ENCODE data around the gene FHIT.

The FHIT gene

DNA sequence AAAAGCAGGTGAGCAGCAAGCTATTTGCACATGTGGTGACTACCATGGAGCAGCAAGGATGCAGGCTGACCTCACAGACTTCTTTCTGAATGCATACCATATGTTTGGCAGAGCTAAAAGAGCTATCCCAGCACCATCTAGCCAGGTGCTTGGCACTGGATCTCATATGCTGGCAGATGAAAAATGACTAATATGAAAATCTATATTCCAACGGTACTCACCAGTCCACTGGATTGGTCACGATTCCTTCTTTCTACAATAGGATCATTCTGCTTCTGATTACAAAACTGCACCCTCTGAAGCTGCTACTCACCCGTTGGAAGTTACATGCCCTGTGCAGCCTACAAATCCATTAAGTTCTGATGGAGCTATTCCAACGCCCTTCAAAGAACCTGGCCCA lies 1487.1 kb downstream of the FHIT start:
- no peak for DNase-seq (ENCODE audit: low spot score)

DNA sequence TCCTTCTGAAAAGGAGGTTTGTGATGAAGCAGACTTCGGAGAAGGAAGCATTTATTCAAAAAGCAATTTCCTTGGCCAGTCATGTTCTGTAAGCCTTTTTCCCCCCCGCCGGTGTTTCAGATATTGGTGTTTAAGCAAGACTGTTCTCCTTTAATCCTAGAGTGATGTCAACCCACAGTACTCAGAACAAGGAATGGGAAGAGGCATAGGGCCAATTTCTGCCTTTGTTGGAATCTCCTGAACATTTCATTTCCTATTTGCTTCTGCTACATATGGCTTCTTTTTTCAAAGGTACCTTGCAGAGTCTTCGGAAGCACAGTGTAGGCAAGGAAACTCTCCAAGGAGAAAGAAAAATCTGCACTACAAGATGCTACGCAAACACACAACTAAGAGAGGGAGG lies 1488.3 kb downstream of the FHIT start:
- no peak for DNase-seq (ENCODE audit: low spot score)

DNA sequence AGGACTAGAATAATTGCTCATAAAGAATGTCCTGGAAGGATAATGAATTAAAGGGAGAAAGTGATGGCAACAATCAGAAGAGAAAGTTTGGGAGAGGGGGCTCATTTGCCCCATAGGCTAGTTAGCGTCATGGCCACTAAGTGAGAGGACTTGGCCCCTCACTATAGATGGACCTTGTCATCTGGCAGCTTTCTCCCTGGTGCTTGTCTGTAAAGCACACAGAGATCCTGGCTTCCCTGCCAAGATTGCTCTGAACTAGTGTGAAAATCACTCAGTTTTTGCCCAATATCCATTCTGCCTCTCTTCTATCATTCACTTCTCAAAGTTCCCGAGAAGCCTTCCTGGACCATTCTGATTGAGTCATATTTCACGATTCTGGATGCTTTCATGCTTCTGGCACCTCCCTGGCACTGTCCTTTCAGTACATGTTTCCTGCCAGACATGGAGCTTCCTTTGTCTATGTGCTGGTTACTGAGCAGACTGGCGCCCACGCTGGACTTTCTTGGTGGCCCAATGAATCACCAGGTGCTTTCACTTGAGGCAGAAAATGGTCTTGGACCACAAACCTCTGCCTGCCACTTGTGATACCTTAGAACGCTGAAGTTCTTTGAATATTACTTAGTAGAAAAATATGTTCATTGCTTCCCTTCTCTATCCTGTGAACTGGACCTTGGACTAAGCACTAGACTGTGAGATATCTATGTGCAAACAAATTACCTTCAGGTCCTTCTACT lies 1491.8 kb downstream of the FHIT start:
- DNase-seq (ENCODE audit: low spot score): peak; percentile 37

DNA sequence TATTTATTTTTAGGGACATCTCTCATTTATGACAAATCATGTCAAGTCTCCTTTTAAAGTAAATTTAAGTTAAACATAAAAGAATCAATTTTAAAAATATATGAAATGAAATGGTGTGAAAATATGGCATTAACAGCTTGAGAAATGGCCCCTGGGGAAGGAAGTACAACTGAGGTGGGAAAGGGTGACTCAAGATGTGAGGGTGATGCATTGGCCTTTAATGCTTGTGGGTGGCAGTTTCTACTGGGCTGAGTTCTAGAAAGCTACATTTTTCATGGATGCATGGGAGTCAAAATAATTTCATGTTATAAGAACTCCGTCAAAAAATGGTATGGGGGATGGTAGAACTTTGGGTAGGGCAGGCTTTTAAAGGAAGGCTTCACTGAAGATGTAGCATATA lies 1492.6 kb downstream of the FHIT start:
- no peak for DNase-seq (ENCODE audit: low spot score)

DNA sequence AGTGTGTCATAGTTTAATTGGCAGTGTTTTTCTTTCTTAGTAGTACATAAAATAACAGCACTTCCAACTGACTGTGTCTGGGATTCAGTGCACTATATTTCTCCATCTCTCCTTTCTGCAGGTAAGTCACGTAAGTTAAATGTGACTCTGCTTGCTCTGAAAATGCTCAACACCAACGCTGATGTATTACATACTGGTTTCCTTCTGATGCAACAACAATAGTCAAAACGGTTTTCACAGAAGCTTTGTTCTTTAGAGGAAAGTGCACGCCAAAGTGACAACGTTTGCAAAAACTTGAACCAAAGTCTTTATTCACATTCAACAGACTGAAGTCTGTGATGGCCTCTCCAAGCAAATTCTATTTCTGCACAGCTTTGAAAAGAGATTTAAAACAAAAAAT lies 1494.3 kb downstream of the FHIT start:
- DNase-seq (ENCODE audit: low spot score): no peak

DNA sequence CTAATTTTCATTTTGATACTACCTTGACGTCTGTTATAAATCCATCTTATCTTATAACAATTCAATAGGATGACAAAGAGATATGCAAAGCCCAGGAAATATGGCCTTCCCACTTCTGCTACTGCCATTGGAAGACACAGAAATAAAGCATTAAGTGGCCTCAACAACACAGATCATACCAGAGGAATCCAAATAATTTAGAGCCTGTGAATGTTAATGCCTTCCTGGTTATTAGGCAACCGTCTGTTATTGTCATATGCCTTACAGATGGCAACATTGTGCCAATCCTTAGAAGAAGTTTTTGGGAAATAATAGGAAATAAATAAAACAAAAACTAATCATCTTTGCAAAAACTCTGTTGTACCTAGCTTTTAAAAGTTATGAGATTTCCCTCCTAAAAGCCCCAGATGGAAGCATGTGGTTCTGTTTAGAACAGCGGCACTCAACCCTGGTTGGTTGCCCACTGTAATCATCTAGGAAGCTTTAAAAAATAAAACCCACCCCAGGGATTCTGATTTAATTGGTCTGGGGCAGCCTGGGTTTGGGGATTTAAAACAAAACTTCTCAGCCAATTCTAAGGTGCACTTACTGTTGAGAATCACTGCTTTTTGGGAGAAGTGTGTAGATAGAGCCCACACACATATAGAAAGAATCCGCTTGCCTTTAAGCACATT lies 1496.7 kb downstream of the FHIT start:
- no peak for DNase-seq (ENCODE audit: low spot score)

DNA sequence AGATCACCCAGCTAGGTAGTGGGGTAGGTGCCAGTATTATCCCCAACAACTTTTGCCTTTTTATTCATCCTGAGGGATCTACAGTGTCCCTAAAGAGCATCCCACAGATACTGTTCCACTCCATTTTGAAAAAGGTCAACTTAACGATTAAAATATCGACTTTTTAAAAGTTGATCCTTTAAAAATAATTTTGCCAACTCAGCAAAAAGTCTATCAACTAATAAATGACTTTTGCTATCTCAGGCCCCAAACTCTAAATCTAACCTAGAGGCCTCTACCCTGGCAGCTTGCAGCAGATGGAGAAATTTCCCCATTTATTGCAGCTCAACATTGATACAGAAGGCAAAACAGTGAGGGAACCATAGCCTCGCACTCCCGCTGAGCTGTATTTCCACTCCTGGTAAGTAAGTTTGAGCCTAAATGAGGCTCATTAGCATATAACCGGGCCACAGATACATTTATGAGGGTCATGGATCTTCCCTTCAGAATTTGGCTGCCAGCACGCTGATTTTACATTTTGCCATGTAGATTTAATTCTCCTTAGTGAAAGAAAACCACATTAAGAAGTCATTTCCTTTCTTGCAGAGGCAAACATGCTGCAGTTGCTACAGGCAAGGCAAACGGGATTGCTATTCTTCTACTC lies 1497.3 kb downstream of the FHIT start:
- DNase-seq (ENCODE audit: low spot score): no peak

DNA sequence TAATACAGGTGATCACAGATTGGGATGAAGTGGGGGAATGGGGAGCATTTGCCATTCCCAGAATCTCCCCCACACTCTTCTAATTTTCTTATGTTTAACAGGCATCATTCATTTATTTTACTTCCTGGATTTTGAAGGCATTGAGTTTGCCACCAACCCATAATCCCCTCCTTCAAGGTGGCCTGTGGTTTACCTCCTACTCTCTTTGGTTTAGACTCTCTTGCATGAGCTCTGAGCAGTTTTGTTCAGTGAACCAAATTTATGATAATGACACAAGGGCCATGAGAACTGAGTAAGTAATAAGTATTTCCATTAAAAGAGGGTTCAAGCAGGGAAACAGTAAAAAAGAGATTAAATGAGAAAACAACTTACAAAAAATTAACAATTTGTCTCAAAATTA lies 1498.3 kb downstream of the FHIT start:
- DNase-seq (ENCODE audit: low spot score): no peak

DNA sequence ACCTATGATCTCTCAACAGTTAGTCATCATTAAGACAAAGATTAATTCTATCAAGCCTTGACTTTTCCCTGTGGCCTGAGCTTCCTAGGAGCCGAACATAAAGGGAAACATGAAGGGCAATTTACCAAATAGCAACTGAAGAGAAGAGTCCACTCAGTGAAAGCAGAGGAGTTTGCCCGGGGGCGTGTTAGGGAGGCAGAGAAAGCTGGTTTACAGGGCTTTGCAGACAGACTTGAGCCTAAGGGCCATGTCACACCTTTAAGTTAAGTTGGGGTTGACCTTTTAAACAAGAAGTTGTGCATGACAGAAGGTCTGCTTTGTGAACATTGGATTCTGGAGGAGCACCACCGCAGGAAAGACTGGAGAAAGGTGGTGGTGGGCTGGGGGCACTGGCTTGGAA lies 1499.6 kb downstream of the FHIT start:
- no peak for DNase-seq (ENCODE audit: low spot score)

DNA sequence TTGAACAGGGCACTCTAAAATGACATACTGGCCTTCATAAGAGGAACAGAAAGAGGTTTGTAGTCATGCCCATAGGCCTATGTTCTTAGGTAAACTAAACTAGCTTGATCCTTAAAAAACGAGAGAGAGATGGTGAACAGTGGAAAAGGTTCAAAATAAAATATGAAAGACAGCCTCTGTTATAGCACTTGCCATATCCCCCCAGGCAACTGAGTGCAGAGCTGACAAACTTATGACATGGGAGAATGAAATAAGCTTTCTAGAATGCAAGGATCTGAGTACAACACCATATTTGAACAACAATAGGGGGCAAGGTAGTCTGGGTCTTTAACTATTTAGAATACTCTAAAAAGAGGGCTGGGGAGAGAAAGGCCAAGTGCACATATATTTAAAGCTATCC lies 1500.9 kb downstream of the FHIT start:
- no peak for DNase-seq (ENCODE audit: low spot score)

DNA sequence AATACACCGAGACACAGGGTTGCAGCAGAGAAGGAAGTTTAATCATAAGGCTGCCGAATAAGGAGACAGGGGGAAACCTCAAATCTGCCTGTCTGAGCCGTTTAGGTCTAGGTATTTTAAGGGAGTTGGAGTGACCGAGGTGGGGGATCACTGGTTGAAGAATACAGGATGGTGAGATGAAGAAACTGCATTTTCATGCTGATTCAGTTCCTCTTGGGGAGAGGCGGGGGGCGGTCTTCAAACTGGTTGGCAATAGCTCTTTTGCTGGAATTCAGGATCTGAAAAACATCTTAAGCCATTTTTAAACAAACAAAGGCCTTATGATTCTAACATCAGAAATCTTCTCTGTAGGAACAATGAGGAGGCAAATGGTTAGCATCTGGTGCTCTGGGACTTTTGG lies 1502.0 kb downstream of the FHIT start:
- no peak for DNase-seq (ENCODE audit: low spot score)

DNA sequence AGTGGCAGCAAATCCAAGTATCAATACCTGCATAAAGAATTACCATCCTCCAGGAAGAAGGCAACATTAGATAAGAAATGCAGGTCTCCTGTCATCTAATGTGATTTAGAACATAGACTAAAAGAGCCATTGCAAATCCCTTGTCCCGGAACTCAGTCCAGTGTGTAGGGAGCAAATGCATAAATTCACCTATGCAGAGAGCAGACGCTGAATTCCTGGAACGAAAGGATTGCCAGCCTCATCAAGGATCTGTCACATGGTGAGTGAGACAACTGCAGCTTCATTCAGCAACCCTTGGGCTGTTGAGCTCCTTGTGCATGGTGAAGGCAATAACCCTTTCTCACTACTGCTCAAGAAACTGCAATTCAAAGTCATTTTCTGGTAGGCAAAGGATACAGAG lies 1504.7 kb downstream of the FHIT start:
- DNase-seq (ENCODE audit: low spot score): no peak

DNA sequence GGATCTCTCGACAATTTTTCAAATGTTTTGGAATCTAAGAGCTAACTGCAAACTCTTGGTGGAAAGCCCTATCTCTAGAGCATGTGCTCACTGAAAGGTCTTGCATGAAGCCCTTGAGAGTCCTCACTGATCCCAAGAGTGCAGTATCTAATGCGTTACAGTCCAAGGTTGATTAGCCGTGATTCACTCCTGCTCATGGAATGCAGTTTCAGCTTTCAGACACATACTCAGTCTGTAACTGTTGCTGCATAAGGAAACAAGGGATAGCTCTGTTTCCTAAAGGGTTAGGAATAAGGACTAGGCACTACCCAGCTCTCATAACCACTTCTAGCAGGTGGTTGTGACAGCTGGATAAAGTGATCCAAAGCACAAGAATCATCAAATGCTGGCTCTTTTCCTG lies 1514.0 kb downstream of the FHIT start:
- DNase-seq (ENCODE audit: low spot score): peak; percentile 43

DNA sequence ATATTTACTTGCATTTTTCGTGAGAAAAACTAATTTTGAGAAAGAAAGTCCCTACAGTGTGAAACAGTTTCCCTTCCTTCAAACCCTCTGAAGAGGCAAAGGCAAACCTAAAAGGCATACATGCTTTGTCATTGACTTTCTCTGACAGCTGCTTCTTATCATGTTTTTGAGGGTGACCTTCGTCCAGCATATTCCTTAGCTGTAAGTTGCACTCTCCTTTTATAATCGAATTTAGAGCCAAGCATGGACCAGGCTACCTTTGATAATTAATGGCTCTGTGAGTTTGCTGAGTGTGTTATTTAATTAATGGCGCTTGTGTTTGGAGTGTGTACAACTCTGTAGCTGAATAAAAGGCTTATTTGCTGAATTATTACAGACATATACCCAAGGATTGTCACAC lies 1517.2 kb downstream of the FHIT start:
- DNase-seq (ENCODE audit: low spot score): no peak

DNA sequence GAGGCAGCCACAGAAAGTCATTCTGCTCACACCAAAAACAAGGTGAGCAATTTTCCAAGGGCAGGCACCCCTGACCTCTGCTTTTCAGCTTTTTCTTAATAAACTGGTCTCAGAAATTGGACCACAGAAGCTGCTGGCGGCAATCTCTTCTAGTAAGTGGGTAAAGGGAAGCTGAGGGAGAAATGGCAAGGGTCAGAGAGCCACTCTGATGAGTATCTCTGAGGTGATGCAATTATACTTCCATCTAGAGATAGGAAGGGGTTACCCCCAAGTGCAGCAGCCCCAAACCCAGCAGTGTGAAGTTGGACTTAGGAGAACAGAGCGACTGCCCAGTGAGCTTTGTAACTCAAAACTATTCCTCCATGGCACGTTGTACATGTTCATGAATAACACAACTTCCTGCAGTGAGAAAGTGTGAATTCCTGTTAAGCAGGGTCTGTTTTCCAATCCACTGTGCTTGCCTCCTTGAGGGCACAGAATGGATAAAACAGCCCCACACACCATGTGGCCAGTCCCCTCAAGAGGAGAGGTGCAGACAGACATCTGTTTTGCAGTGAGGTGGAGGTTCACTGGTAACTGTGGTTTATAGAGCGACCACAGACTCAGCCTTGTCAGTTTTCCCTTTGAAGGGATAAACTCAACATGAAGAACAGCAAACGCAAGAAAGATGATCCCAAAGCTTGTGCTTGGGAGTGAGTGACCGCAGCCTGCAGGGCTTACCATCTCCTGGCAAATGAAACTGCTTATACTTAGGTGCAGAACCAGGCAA lies 1518.0 kb downstream of the FHIT start:
- DNase-seq (ENCODE audit: low spot score): no peak

DNA sequence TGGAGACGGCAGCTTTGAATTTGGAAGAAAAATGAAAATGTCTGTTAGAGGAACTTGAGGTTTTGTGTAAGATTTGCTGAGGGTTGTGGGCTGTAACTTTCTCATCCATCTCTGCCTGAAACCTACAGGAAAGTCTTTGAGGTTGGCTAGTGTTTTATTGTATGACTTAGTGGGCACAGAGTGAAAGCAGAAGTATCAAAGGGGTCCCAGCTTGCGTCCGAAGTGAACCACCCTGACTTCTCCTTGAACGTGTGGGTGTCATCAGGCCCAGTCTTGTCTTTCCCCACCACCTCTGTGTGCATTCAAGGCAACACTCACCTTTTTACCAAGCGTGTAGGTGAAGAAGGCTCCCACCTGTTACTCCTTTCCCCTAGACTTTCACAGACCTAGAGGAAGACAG lies 1519.3 kb downstream of the FHIT start:
- DNase-seq (ENCODE audit: low spot score): no peak

DNA sequence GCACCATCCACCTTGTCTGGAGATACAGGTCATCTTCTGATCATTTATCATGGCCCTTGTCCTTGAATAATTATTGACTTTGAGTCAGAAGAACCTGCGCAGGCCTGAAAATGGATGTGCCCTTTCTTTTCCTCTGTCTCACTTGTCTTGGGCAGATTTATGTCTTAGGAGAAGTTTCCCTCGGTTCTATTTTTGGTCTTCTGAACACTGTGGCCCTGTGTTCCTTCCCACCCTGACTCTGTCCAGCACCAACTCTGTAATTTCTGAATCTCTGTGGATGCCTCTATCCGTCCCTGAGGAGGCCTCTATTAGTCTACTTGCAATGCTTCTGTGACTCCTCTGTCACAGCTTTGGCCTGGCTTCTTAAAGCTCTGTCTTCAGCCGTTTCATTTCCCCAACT lies 1520.7 kb downstream of the FHIT start:
- DNase-seq (ENCODE audit: low spot score): no peak

DNA sequence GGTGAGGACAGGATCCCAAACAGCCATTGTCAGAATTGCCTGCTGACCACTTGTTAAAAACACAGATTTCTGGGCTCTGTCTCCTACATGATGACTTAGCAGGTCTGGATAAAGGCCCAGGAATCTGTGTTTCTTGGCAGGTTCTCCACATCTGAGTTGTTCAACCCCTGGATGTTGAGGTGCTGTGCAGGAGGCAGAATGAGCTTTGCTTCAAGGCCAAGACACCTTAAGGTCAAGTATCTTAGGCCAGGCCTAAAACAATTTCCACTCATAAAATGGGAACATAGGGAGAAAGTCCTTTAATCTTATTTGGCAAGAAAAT lies 1522.7 kb downstream of the FHIT start:
- no peak for DNase-seq (ENCODE audit: low spot score)

DNA sequence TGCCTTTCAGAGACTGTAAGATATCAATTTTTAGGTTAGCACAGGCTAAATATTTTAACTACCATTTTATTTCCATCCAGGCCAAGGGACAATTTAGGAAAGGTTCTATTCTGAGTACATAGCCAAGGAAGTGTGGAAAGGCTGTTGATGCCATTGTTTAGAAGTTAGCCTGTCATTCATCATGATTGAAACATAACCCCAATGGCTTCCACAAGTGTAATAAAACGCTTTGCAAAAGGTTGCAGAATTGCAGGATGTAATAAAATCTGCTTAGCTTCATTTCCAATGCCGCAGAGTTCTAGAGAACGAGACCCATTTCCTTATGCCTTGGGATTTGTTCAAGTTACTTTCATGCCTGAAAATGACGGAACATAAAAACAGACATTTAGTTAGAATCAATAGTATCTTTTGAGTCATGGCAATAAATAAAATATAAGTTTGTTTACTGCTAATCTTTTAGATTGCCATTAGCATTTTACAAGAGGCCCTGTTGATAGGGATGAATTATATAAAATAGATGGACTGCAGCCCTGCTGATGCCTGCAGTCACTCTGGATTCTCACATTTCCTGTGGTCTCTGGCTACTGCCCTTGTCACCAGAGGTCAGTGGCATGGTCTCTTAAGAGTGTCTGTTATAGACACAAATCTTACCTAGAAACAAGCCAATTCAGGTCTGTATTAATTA lies 1523.2 kb downstream of the FHIT start:
- DNase-seq (ENCODE audit: low spot score): no peak

DNA sequence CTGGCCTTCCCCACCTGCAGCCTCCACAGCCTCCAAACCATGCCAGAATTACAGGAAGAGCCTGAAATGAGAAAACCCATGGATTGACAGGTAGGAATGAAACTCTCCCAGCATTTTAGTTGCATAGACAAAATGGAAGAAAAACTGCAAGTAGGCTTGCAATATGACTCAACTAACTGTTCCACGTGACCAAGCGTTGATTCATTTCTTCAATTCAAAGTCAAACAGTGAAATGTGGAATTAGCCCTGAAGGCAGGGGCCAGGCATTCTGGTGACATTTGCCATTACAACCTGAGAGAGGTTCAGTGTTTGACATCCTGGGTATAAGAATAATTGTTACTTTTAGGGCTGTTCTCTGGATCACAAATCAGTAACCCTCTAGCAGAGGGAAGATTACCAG lies 1525.0 kb downstream of the FHIT start:
- DNase-seq (ENCODE audit: low spot score): peak; percentile 30

DNA sequence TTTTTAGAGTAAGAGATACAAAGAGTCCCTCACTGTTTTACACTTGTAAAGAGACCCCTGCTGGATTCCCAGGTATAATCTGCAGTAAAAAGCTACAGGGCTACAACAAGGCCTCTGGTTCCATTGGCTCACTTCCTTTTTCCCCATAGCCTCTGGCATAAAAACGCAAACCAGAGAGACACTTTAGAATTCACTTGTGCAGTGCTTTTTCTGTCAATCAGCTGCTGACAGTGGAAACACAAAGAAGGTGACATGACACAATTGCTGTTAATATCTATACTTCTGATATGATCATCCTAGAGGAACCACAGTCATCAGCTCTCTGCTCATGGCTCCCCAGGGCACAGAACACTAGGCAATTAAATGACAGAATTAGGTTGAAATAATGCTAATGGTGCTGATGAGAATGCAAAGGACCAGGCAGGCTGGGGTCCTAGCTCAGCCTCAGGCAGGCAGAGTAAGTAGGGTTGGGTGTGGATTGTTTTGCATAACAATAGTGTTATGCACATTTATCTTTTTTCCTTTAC lies 1533.5 kb downstream of the FHIT start:
- DNase-seq (ENCODE audit: low spot score): no peak

DNA sequence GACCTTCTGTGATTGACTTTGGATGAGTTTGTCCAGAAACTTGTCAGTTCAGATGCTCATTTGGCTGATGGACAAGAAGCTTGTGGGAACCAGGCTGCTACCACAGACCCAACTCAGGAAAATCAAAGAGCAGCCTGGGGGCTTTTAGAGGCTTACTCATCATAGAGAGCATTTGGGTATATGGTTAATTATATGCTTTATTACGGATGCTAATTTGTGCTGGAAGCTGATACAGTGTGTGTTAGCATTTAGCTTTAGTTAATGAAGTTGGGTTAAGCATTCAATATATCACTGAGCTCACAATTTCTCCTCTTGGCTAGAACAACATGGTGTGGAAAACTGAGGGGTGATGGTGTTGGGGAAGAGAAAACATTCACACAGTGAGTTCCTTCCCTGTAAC lies 1537.2 kb downstream of the FHIT start:
- DNase-seq (ENCODE audit: low spot score): no peak
